ENCODE results near the gene ADAMTS13. TPM values are rescaled to one million over a fixed set of nuclear protein-coding genes. Genes with fewer than 3 reads are reported as not detected.
A peak's percentile ranks its signal among the peaks of the same experiment; 100 is the strongest.

ADAMTS13 gene
- total and polyA plus RNA-seq, 2 donors (not counting 1 experiment from before 2014, with no cell fraction given) = 0.78 to 3.1 TPM

- Histone ChIP-seq H3K36me3 (ENCODE audit: control insufficient read depth, insufficient read depth, low read length) (peaks cover 10% of the 10 kb centered on the region), H3K4me2 (ENCODE audit: extremely low read depth, insufficient read depth, low read length) (peak overlapping the region; percentile 3), H3K79me2 (ENCODE audit: control insufficient read depth, insufficient read depth, low read length) (peaks cover 32% of the 10 kb centered on the region), H3K9me3 (ENCODE audit: control insufficient read depth, insufficient read depth, low read depth, low read length) (no peaks in the 10 kb centered on the region), H3K27me3 (ENCODE audit: control insufficient read depth, insufficient read depth, low read length) (no peaks in the 10 kb centered on the region), H3K4me1 (ENCODE audit: control insufficient read depth, extremely low read depth, insufficient read depth, low read length) (peaks cover 4% of the 10 kb centered on the region), H4K20me1 (ENCODE audit: control insufficient read depth, extremely low read depth, insufficient read depth, low read length) (no peaks in the 10 kb centered on the region), H3K27ac (ENCODE audit: insufficient read depth, low read length) (no peak overlapping the region), H3K9ac (ENCODE audit: insufficient read depth, low read length) (no peak overlapping the region), H2AFZ (ENCODE audit: low read length) (no peak overlapping the region), H3K4me3 (replicated peaks in 1 of 4; ENCODE audit: control extremely low read depth in 1 of 4, insufficient read depth in 1 of 4, low read depth in 3 of 4, low read length in 4 of 4) (peak overlapping the region in 1 of 4 experiments; percentile 97)
- TF ChIP-seq CTCF (conservative IDR thresholded peaks at IDR 0.05 in 1 of 2, IDR thresholded peaks at IDR 0.05 in 1 of 2; ENCODE audit: low read depth in 1 of 2, low read length in 2 of 2) (no peak), EZH2 (IDR thresholded peaks at IDR 0.05; ENCODE audit: low read length, missing control alignments) (no peak)
- DNase-seq (ENCODE audit: low read depth in 2 of 2) = no peak
Measured at GRCh38 chr9:133419005-133419404, 3.2 kb upstream of the ADAMTS13 start.

GRCh38 chr9:133420392-133420827 is 1.8 kb upstream of the ADAMTS13 start:
- Histone ChIP-seq H3K4me1 (ENCODE audit: control insufficient read depth, extremely low read depth, insufficient read depth, low read length) (peaks cover 4% of the 10 kb centered on the region), H4K20me1 (ENCODE audit: control insufficient read depth, extremely low read depth, insufficient read depth, low read length) (no peaks in the 10 kb centered on the region), H3K27me3 (ENCODE audit: control insufficient read depth, insufficient read depth, low read length) (no peaks in the 10 kb centered on the region), H3K9ac (ENCODE audit: insufficient read depth, low read length) (no peak overlapping the region), H3K79me2 (ENCODE audit: control insufficient read depth, insufficient read depth, low read length) (peaks cover 21% of the 10 kb centered on the region), H2AFZ (ENCODE audit: low read length) (no peak overlapping the region), H3K4me2 (ENCODE audit: extremely low read depth, insufficient read depth, low read length) (no peak overlapping the region), H3K9me3 (ENCODE audit: control insufficient read depth, insufficient read depth, low read depth, low read length) (no peaks in the 10 kb centered on the region), H3K4me3 (replicated peaks in 1 of 4; ENCODE audit: control extremely low read depth in 1 of 4, insufficient read depth in 1 of 4, low read depth in 3 of 4, low read length in 4 of 4) (no peak overlapping the region), H3K27ac (ENCODE audit: insufficient read depth, low read length) (no peak overlapping the region), H3K36me3 (ENCODE audit: control insufficient read depth, insufficient read depth, low read length) (peaks cover 4% of the 10 kb centered on the region)
- DNase-seq (ENCODE audit: low read depth in 2 of 2) = no peak
- TF ChIP-seq CTCF (conservative IDR thresholded peaks at IDR 0.05 in 1 of 2, IDR thresholded peaks at IDR 0.05 in 1 of 2; ENCODE audit: low read depth in 1 of 2, low read length in 2 of 2) (no peak), EZH2 (IDR thresholded peaks at IDR 0.05; ENCODE audit: low read length, missing control alignments) (no peak)

DNA sequence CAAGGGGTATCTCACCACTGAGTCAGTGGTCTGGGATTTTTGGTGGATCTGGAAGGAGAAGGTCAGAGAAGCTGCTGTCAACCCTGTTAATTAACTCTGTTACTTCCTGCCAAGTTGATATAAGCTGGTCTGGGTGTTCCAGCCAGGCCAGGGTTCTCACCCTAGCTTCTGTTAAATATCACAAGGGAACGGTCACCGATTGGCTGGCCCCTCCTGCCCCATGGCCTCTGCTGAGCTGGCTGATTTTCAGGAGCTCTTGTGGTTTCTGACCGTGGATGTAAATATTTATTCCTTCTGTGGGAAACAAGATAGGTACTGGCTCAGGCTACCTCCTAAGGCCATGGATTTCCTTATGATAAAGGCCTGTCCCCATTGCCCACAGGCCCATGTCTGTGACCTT is 1.0 kb downstream of the ADAMTS13 start:
- Histone ChIP-seq H3K27me3 (ENCODE audit: control insufficient read depth, insufficient read depth, low read length) (peaks cover 5% of the 10 kb centered on the region), H3K9ac (ENCODE audit: insufficient read depth, low read length) (no peak overlapping the region), H4K20me1 (ENCODE audit: control insufficient read depth, extremely low read depth, insufficient read depth, low read length) (no peaks in the 10 kb centered on the region), H3K4me2 (ENCODE audit: extremely low read depth, insufficient read depth, low read length) (no peak overlapping the region), H3K27ac (ENCODE audit: insufficient read depth, low read length) (no peak overlapping the region), H2AFZ (ENCODE audit: low read length) (no peak overlapping the region), H3K9me3 (ENCODE audit: control insufficient read depth, insufficient read depth, low read depth, low read length) (no peaks in the 10 kb centered on the region), H3K4me3 (replicated peaks in 1 of 4; ENCODE audit: control extremely low read depth in 1 of 4, insufficient read depth in 1 of 4, low read depth in 3 of 4, low read length in 4 of 4) (no peak overlapping the region), H3K4me1 (ENCODE audit: control insufficient read depth, extremely low read depth, insufficient read depth, low read length) (no peaks in the 10 kb centered on the region), H3K79me2 (ENCODE audit: control insufficient read depth, insufficient read depth, low read length) (no peaks in the 10 kb centered on the region), H3K36me3 (ENCODE audit: control insufficient read depth, insufficient read depth, low read length) (no peaks in the 10 kb centered on the region)
- DNase-seq (ENCODE audit: low read depth in 2 of 2) = peak in 1 of 2 donors; percentile 60
- TF ChIP-seq EZH2 (IDR thresholded peaks at IDR 0.05; ENCODE audit: low read length, missing control alignments) = no peak
